ENCODE measurements around the gene EYA2. TPM values are rescaled to one million over a fixed set of nuclear protein-coding genes. Genes with fewer than 3 reads are reported as not detected.

Gene EYA2
- total and polyA plus RNA-seq, 2 donors (not counting 1 experiment from before 2014, with no cell fraction given) = 1.1 to 2.8 TPM

GRCh38 chr20:46872328-46873211 lies 22.1 kb upstream of the EYA2 start:
- H3K4me3 Mint-ChIP-seq = no peak overlapping the region
- H3K79me2 ChIP-seq (ENCODE audit: control insufficient read depth, insufficient read depth, low read length) = no peaks in the 10 kb centered on the region
- peaks cover 2 to 5% (median 3%) of the 10 kb centered on the region in 3 donors for H3K9me3 ChIP-seq (ENCODE audit: control extremely low read depth in 1 of 3, control insufficient read depth in 2 of 3, insufficient read depth in 1 of 3, low read length in 2 of 3)
- no peaks in the 10 kb centered on the region for H3K4me1 Mint-ChIP-seq
- DNase-seq (no peak), ATAC-seq (ENCODE audit: low read depth) (no peak)
- H3K4me2 ChIP-seq (replicated peaks; ENCODE audit: low read depth, low read length, poor library complexity, severe bottlenecking) = no peak overlapping the region
- intact Hi-C loops (cut with micrococcal nuclease) = no loop called here
- H2AFZ ChIP-seq (ENCODE audit: insufficient read depth, low read depth, low read length, poor library complexity, severe bottlenecking) = no peak overlapping the region
- no peaks in the 10 kb centered on the region for H4K20me1 ChIP-seq (ENCODE audit: control insufficient read depth, insufficient read depth, low read length, poor library complexity, severe bottlenecking)
- H3K4me3 ChIP-seq (ENCODE audit: control extremely low read depth in 1 of 5, extremely low read depth in 1 of 5, insufficient read depth in 1 of 5, low read depth in 2 of 5, low read length in 4 of 5) = no peak overlapping the region
- WGBS (ENCODE audit: insufficient coverage) = 81% methylated on average over 10 of the region's 13 CpGs
- H3K9me3 Mint-ChIP-seq (ENCODE audit: insufficient read depth) = peaks cover 6% of the 10 kb centered on the region
- peaks cover 28% of the 10 kb centered on the region for H3K27me3 Mint-ChIP-seq
- H3K27ac Mint-ChIP-seq = no peak overlapping the region
- CTCF ChIA-PET = no interaction called here
- H3K27ac ChIP-seq (ENCODE audit: low read length in 2 of 2) = no peak overlapping the region
- H3K4me1 ChIP-seq (ENCODE audit: control insufficient read depth in 2 of 2, insufficient read depth in 2 of 2, low read length in 2 of 2) = no peaks in the 10 kb centered on the region
- no peak for TF ChIP-seq CTCF (IDR thresholded peaks at IDR 0.05)
- no peak for TF ChIP-seq EZH2 (IDR thresholded peaks at IDR 0.05; ENCODE audit: borderline replicate concordance, insufficient read depth, low read depth, low read length, poor library complexity, severe bottlenecking)
- POLR2A ChIA-PET = no interaction called here
- peaks cover 0 to 15% (median 4%) of the 10 kb centered on the region in 4 experiments for H3K27me3 ChIP-seq (replicated peaks in 1 of 4; ENCODE audit: control extremely low read depth in 1 of 4, control insufficient read depth in 3 of 4, insufficient read depth in 4 of 4, low read length in 3 of 4)
- H3K9ac ChIP-seq (ENCODE audit: low read length) = no peak overlapping the region
- H3K36me3 ChIP-seq (replicated peaks in 1 of 2; ENCODE audit: control extremely low read depth in 1 of 2, control insufficient read depth in 1 of 2, extremely low read depth in 1 of 2, insufficient read depth in 2 of 2, low read length in 1 of 2) = no peaks in the 10 kb centered on the region

- 63% methylated on average over 1 of the region's 4 CpGs for WGBS (ENCODE audit: insufficient coverage)
These were observed 19.6 kb upstream of the EYA2 start for GRCh38 chr20:46875059-46875458.

More at GRCh38 chr20:46875059-46875458, 19.6 kb upstream of the EYA2 start:
- Histone ChIP-seq H3K4me3 (ENCODE audit: control extremely low read depth in 1 of 5, extremely low read depth in 1 of 5, insufficient read depth in 1 of 5, low read depth in 2 of 5, low read length in 4 of 5) (no peak overlapping the region), H3K9me3 (ENCODE audit: control extremely low read depth in 1 of 3, control insufficient read depth in 2 of 3, insufficient read depth in 1 of 3, low read length in 2 of 3) (peaks cover 0 to 3% (median 0%) of the 10 kb centered on the region in 3 donors), H3K4me2 (replicated peaks; ENCODE audit: low read depth, low read length, poor library complexity, severe bottlenecking) (no peak overlapping the region), H3K27ac (ENCODE audit: low read length in 2 of 2) (no peak overlapping the region), H3K9ac (ENCODE audit: low read length) (no peak overlapping the region), H3K4me1 (ENCODE audit: control insufficient read depth in 2 of 2, insufficient read depth in 2 of 2, low read length in 2 of 2) (no peaks in the 10 kb centered on the region), H4K20me1 (ENCODE audit: control insufficient read depth, insufficient read depth, low read length, poor library complexity, severe bottlenecking) (no peaks in the 10 kb centered on the region), H3K79me2 (ENCODE audit: control insufficient read depth, insufficient read depth, low read length) (no peaks in the 10 kb centered on the region), H3K27me3 (replicated peaks in 1 of 4; ENCODE audit: control extremely low read depth in 1 of 4, control insufficient read depth in 3 of 4, insufficient read depth in 4 of 4, low read length in 3 of 4) (peaks cover 0 to 19% (median 3%) of the 10 kb centered on the region in 4 experiments), H2AFZ (ENCODE audit: insufficient read depth, low read depth, low read length, poor library complexity, severe bottlenecking) (no peak overlapping the region), H3K36me3 (replicated peaks in 1 of 2; ENCODE audit: control extremely low read depth in 1 of 2, control insufficient read depth in 1 of 2, extremely low read depth in 1 of 2, insufficient read depth in 2 of 2, low read length in 1 of 2) (no peaks in the 10 kb centered on the region)
- ATAC-seq (ENCODE audit: low read depth) = no peak
- Mint-ChIP-seq H3K27me3 (peaks cover 16% of the 10 kb centered on the region), H3K27ac (no peak overlapping the region), H3K4me1 (no peaks in the 10 kb centered on the region), H3K4me3 (no peak overlapping the region), H3K9me3 (ENCODE audit: insufficient read depth) (no peaks in the 10 kb centered on the region)
- no peak for DNase-seq
- no peak for TF ChIP-seq EZH2 (IDR thresholded peaks at IDR 0.05; ENCODE audit: borderline replicate concordance, insufficient read depth, low read depth, low read length, poor library complexity, severe bottlenecking)
- TF ChIP-seq CTCF (IDR thresholded peaks at IDR 0.05) = no peak
- ChIA-PET CTCF (no interaction called here), POLR2A (no interaction called here)
- intact Hi-C loops (cut with micrococcal nuclease) = no loop called here

All from B cell (primary cell).